ENCODE measurements around the gene GPANK1. TPM values are rescaled to one million over a fixed set of nuclear protein-coding genes. Genes with fewer than 3 reads are reported as not detected.

Gene GPANK1
- total RNA-seq, 1 donor from 2014 or later = 18.0 TPM

GRCh38 chr6:31662124-31662723 is 2.6 kb downstream of the GPANK1 start:
- DNase-seq = no peak

GRCh38 chr6:31661262-31662123 is 3.3 kb downstream of the GPANK1 start:
- DNase-seq = no peak

- DNase-seq = peak; percentile 94
Measured at GRCh38 chr6:31660381-31661261, 4.2 kb downstream of the GPANK1 start, which contains the start of gene C6orf47. Gene C6orf47 (minus strand): TSS chr6:31660778. CDS start chr6:31659947, 831 bp downstream.

GRCh38 chr6:31659649-31660380 is 5.0 kb downstream of the GPANK1 start:
- no peak for DNase-seq

- DNase-seq = no peak
Measured at GRCh38 chr6:31658983-31659648, 5.7 kb downstream of the GPANK1 start.

- DNase-seq = no peak
Measured at GRCh38 chr6:31658158-31658688, 6.6 kb downstream of the GPANK1 start.

- no peak for DNase-seq
Measured at GRCh38 chr6:31657406-31658157, 7.2 kb downstream of the GPANK1 start.

GRCh38 chr6:31655349-31656237 is 9.2 kb downstream of the GPANK1 start, which contains the start of gene APOM:
Gene APOM (plus strand): TSS chr6:31655894. CDS start chr6:31655967, 73 bp downstream.
- no peak for DNase-seq

- DNase-seq = no peak
Measured at GRCh38 chr6:31654574-31655348, 10.0 kb downstream of the GPANK1 start.

GRCh38 chr6:31652925-31653724 is 11.7 kb downstream of the GPANK1 start:
- DNase-seq = no peak

GRCh38 chr6:31651602-31652191 is 13.1 kb downstream of the GPANK1 start:
- DNase-seq = no peak

GRCh38 chr6:31645325-31645724 is 19.5 kb downstream of the GPANK1 start:
- no peak for DNase-seq

GRCh38 chr6:31643818-31644454 is 20.9 kb downstream of the GPANK1 start:
- no peak for DNase-seq

GRCh38 chr6:31642798-31643570 is 21.8 kb downstream of the GPANK1 start:
- no peak for DNase-seq

- DNase-seq = no peak
Measured at GRCh38 chr6:31641370-31641769, 23.4 kb downstream of the GPANK1 start.

GRCh38 chr6:31640612-31641011 is 24.2 kb downstream of the GPANK1 start:
- DNase-seq = no peak

Measured in tongue (tissue), 2 donors.